Measurements from ENCODE around the gene TMEM219.

Gene TMEM219

GRCh38 chr16:29961479-29962343, at the start of gene TMEM219:
TMEM219 (plus strand) TSS chr16:29962079; CDS start chr16:29963144, 1,065 bp downstream.
- H3K27me3 ChIP-seq (ENCODE audit: control insufficient read depth in 5 of 5, insufficient read depth in 4 of 5, low read length in 5 of 5) = no peaks in the 10 kb centered on the region
- H3K27ac ChIP-seq (ENCODE audit: low read depth, low read length) = peak within 1 kb of the TSS; percentile 88
- peaks cover 3 to 26% (median 24%) of the 10 kb centered on the region in 5 donors for H3K4me1 ChIP-seq (ENCODE audit: control insufficient read depth in 5 of 5, insufficient read depth in 5 of 5, low read length in 5 of 5)
- peak within 1 kb of the TSS; percentile 77 to 97 (median 86) for H3K4me3 ChIP-seq (ENCODE audit: low read depth in 1 of 5, low read length in 5 of 5)
- no peaks in the 10 kb centered on the region for H3K36me3 ChIP-seq (ENCODE audit: control insufficient read depth in 5 of 5, insufficient read depth in 5 of 5, low read length in 5 of 5)
- peak within 1 kb of the TSS; percentile 70 to 91 (median 84) for H3K9ac ChIP-seq (ENCODE audit: low read length in 5 of 5)
- H3K9me3 ChIP-seq (ENCODE audit: control insufficient read depth in 5 of 5, low read length in 5 of 5) = no peaks in the 10 kb centered on the region

DNA sequence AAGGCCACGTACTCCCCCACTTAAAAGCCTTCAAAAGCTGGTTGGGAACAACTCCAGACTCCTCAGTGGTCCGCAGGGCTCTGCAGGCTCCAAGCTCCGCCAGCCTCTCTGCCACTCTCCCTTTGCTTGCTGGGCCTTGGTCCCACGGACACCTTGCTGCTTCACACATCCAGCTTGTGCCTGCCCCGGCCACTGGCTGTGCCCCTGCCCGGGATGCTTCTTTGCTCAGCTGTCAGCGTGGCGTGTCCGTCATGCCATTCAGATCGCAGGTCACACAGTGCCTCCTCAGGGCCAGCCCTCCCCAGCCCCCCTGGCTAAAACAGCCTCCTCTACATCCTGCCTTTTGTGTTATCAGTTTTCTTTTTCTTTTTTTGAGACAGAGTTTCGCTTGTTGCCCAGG, 49.8 kb upstream of the TMEM219 start:
- Histone ChIP-seq H3K9me3 (ENCODE audit: control insufficient read depth in 5 of 5, low read length in 5 of 5) (no peaks in the 10 kb centered on the region), H3K36me3 (ENCODE audit: control insufficient read depth in 5 of 5, insufficient read depth in 5 of 5, low read length in 5 of 5) (peaks cover 9 to 22% (median 19%) of the 10 kb centered on the region in 5 donors), H3K4me3 (ENCODE audit: low read depth in 1 of 5, low read length in 5 of 5) (no peak overlapping the region), H3K4me1 (ENCODE audit: control insufficient read depth in 5 of 5, insufficient read depth in 5 of 5, low read length in 5 of 5) (no peaks in the 10 kb centered on the region), H3K27me3 (ENCODE audit: control insufficient read depth in 5 of 5, insufficient read depth in 4 of 5, low read length in 5 of 5) (no peaks in the 10 kb centered on the region), H3K9ac (ENCODE audit: low read length in 5 of 5) (no peak overlapping the region), H3K27ac (ENCODE audit: low read depth, low read length) (no peak overlapping the region)

DNA sequence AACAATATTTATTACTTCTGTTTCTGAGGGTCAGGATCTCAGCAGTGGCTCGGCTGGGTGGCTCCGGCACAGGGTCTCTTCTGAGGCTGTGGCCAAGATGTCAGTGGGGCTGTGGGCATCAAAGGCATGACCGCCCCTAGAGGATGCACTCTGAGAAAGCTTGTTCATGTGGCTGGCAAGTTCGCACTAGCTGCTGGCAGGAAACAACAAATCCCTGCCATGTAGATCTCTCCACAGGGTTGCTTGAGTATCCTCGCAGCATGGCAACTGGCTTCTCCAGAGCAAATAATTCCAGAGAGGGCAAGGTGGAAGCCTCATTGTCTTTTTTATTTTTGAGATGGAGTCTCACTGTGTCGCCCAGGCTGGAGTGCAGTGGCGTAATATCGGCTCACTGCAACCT, 48.4 kb upstream of the TMEM219 start:
- no peak overlapping the region for H3K4me3 ChIP-seq (ENCODE audit: low read depth in 1 of 5, low read length in 5 of 5)
- no peak overlapping the region for H3K9ac ChIP-seq (ENCODE audit: low read length in 5 of 5)

DNA sequence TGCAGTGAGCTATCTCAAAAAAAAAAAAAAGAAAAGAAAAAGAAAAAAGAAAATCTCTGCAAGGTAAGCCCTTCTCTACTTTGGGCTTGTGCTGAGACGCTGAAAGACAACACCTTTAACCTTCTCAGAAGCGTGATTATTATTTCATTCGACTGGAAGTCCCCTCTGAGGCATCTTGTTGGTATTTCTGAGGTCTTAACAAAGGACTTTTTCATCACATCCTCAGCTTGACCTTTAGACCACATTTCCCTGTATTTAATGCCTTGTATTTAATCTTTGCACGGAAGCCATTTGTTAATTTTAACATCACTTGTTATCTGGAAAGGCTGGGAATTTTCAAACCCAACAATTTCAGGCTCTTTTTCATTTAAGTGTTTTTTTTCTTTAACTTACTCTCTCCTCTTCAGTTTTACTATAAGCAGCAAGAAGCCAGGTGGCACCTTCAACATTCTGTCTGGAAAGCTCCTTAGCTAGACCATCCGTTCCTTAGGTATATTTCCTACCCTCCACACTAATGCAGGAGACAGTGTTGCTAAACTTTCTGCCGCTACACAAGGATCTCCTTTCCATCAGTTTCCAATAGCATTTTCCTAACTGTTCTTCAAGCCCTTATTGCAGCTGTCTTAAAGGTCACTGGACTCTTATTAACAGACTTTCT, 46.2 kb upstream of the TMEM219 start:
- no peaks in the 10 kb centered on the region for H3K9me3 ChIP-seq (ENCODE audit: control insufficient read depth in 5 of 5, low read length in 5 of 5)
- H3K36me3 ChIP-seq (ENCODE audit: control insufficient read depth in 5 of 5, insufficient read depth in 5 of 5, low read length in 5 of 5) = peaks cover 19 to 38% (median 27%) of the 10 kb centered on the region in 5 donors
- H3K27me3 ChIP-seq (ENCODE audit: control insufficient read depth in 5 of 5, insufficient read depth in 4 of 5, low read length in 5 of 5) = no peaks in the 10 kb centered on the region
- no peaks in the 10 kb centered on the region for H3K4me1 ChIP-seq (ENCODE audit: control insufficient read depth in 5 of 5, insufficient read depth in 5 of 5, low read length in 5 of 5)
- H3K4me3 ChIP-seq (ENCODE audit: low read depth in 1 of 5, low read length in 5 of 5) = no peak overlapping the region
- H3K9ac ChIP-seq (ENCODE audit: low read length in 5 of 5) = no peak overlapping the region
- H3K27ac ChIP-seq (ENCODE audit: low read depth, low read length) = no peak overlapping the region

More for the DNA sequence above, 48.4 kb upstream of the TMEM219 start:
- Histone ChIP-seq H3K36me3 (ENCODE audit: control insufficient read depth in 5 of 5, insufficient read depth in 5 of 5, low read length in 5 of 5) (peaks cover 9 to 21% (median 19%) of the 10 kb centered on the region in 5 donors), H3K9me3 (ENCODE audit: control insufficient read depth in 5 of 5, low read length in 5 of 5) (no peaks in the 10 kb centered on the region), H3K27ac (ENCODE audit: low read depth, low read length) (no peak overlapping the region), H3K27me3 (ENCODE audit: control insufficient read depth in 5 of 5, insufficient read depth in 4 of 5, low read length in 5 of 5) (no peaks in the 10 kb centered on the region), H3K4me1 (ENCODE audit: control insufficient read depth in 5 of 5, insufficient read depth in 5 of 5, low read length in 5 of 5) (no peaks in the 10 kb centered on the region)

GRCh38 chr16:29916979-29917378, 44.9 kb upstream of the TMEM219 start:
- no peaks in the 10 kb centered on the region for H3K9me3 ChIP-seq (ENCODE audit: control insufficient read depth in 5 of 5, low read length in 5 of 5)
- no peak overlapping the region for H3K9ac ChIP-seq (ENCODE audit: low read length in 5 of 5)
- no peaks in the 10 kb centered on the region for H3K27me3 ChIP-seq (ENCODE audit: control insufficient read depth in 5 of 5, insufficient read depth in 4 of 5, low read length in 5 of 5)
- no peaks in the 10 kb centered on the region for H3K4me1 ChIP-seq (ENCODE audit: control insufficient read depth in 5 of 5, insufficient read depth in 5 of 5, low read length in 5 of 5)
- H3K27ac ChIP-seq (ENCODE audit: low read depth, low read length) = no peak overlapping the region
- peaks cover 22 to 50% (median 33%) of the 10 kb centered on the region in 5 donors for H3K36me3 ChIP-seq (ENCODE audit: control insufficient read depth in 5 of 5, insufficient read depth in 5 of 5, low read length in 5 of 5)
- no peak overlapping the region for H3K4me3 ChIP-seq (ENCODE audit: low read depth in 1 of 5, low read length in 5 of 5)

- Histone ChIP-seq H3K9me3 (ENCODE audit: control insufficient read depth in 5 of 5, low read length in 5 of 5) (no peaks in the 10 kb centered on the region), H3K9ac (ENCODE audit: low read length in 5 of 5) (no peak overlapping the region), H3K4me3 (ENCODE audit: low read depth in 1 of 5, low read length in 5 of 5) (no peak overlapping the region), H3K4me1 (ENCODE audit: control insufficient read depth in 5 of 5, insufficient read depth in 5 of 5, low read length in 5 of 5) (peaks cover 6 to 8% (median 8%) of the 10 kb centered on the region in 5 donors), H3K27me3 (ENCODE audit: control insufficient read depth in 5 of 5, insufficient read depth in 4 of 5, low read length in 5 of 5) (no peaks in the 10 kb centered on the region), H3K36me3 (ENCODE audit: control insufficient read depth in 5 of 5, insufficient read depth in 5 of 5, low read length in 5 of 5) (peaks cover 22 to 43% (median 27%) of the 10 kb centered on the region in 5 donors), H3K27ac (ENCODE audit: low read depth, low read length) (no peak overlapping the region)
These were observed 41.4 kb upstream of the TMEM219 start for GRCh38 chr16:29920288-29921033.

DNA sequence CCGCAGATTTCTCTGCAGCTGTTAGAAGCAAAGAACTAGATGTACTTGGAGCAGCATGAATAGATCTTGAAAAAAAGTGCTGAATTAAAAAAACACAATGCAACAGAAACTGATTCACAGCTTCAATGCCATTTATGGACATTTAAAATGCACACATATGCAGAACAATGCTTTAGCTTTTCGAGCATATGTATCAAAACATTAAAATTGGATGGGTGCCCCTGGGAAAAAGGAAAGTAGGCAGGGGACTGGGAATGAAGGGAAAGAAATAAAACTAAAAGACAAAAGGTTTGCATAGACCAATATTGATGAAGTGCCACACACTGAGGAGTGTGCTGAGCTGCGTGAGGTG, 40.9 kb upstream of the TMEM219 start:
- no peak overlapping the region for H3K27ac ChIP-seq (ENCODE audit: low read depth, low read length)
- no peaks in the 10 kb centered on the region for H3K9me3 ChIP-seq (ENCODE audit: control insufficient read depth in 5 of 5, low read length in 5 of 5)
- no peak overlapping the region for H3K4me3 ChIP-seq (ENCODE audit: low read depth in 1 of 5, low read length in 5 of 5)
- H3K9ac ChIP-seq (ENCODE audit: low read length in 5 of 5) = no peak overlapping the region
- H3K4me1 ChIP-seq (ENCODE audit: control insufficient read depth in 5 of 5, insufficient read depth in 5 of 5, low read length in 5 of 5) = peaks cover 6 to 11% (median 9%) of the 10 kb centered on the region in 5 donors
- peaks cover 16 to 43% (median 27%) of the 10 kb centered on the region in 5 donors for H3K36me3 ChIP-seq (ENCODE audit: control insufficient read depth in 5 of 5, insufficient read depth in 5 of 5, low read length in 5 of 5)
- no peaks in the 10 kb centered on the region for H3K27me3 ChIP-seq (ENCODE audit: control insufficient read depth in 5 of 5, insufficient read depth in 4 of 5, low read length in 5 of 5)

DNA sequence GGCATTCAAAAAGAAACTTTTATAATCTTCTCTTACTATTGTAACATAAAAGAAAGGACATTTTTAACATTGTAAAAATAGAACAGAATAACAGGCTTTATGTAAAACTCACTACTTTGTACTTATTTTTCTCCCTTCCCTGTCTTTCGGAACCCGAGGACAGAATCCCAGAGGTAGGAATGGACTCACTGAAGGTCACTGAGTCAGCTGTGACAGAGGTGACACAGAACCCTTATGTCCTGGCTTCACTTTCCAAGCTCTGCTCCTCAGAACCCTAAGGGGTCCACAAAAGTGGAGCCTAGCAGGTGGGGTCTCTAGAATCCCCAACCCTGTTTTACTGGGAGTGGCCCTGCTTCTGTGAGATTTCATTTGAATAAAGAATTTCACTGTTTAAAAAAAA, 39.6 kb upstream of the TMEM219 start:
- H3K36me3 ChIP-seq (ENCODE audit: control insufficient read depth in 5 of 5, insufficient read depth in 5 of 5, low read length in 5 of 5) = peaks cover 13 to 39% (median 22%) of the 10 kb centered on the region in 5 donors

GRCh38 chr16:29922986-29923501, 38.8 kb upstream of the TMEM219 start:
- Histone ChIP-seq H3K36me3 (ENCODE audit: control insufficient read depth in 5 of 5, insufficient read depth in 5 of 5, low read length in 5 of 5) (peaks cover 13 to 39% (median 22%) of the 10 kb centered on the region in 5 donors), H3K4me3 (ENCODE audit: low read depth in 1 of 5, low read length in 5 of 5) (no peak overlapping the region), H3K27me3 (ENCODE audit: control insufficient read depth in 5 of 5, insufficient read depth in 4 of 5, low read length in 5 of 5) (no peaks in the 10 kb centered on the region), H3K4me1 (ENCODE audit: control insufficient read depth in 5 of 5, insufficient read depth in 5 of 5, low read length in 5 of 5) (peaks cover 11 to 22% (median 19%) of the 10 kb centered on the region in 5 donors), H3K9ac (ENCODE audit: low read length in 5 of 5) (no peak overlapping the region), H3K9me3 (ENCODE audit: control insufficient read depth in 5 of 5, low read length in 5 of 5) (no peaks in the 10 kb centered on the region), H3K27ac (ENCODE audit: low read depth, low read length) (no peak overlapping the region)

More for the DNA sequence above, 39.6 kb upstream of the TMEM219 start:
- no peak overlapping the region for H3K9ac ChIP-seq (ENCODE audit: low read length in 5 of 5)
- H3K9me3 ChIP-seq (ENCODE audit: control insufficient read depth in 5 of 5, low read length in 5 of 5) = no peaks in the 10 kb centered on the region
- no peak overlapping the region for H3K27ac ChIP-seq (ENCODE audit: low read depth, low read length)
- no peaks in the 10 kb centered on the region for H3K27me3 ChIP-seq (ENCODE audit: control insufficient read depth in 5 of 5, insufficient read depth in 4 of 5, low read length in 5 of 5)
- no peak overlapping the region for H3K4me3 ChIP-seq (ENCODE audit: low read depth in 1 of 5, low read length in 5 of 5)
- peaks cover 11 to 22% (median 19%) of the 10 kb centered on the region in 5 donors for H3K4me1 ChIP-seq (ENCODE audit: control insufficient read depth in 5 of 5, insufficient read depth in 5 of 5, low read length in 5 of 5)

Data from subcutaneous abdominal adipose tissue (tissue), 5 donors.